ENCODE results near the gene TFPT.

DNA sequence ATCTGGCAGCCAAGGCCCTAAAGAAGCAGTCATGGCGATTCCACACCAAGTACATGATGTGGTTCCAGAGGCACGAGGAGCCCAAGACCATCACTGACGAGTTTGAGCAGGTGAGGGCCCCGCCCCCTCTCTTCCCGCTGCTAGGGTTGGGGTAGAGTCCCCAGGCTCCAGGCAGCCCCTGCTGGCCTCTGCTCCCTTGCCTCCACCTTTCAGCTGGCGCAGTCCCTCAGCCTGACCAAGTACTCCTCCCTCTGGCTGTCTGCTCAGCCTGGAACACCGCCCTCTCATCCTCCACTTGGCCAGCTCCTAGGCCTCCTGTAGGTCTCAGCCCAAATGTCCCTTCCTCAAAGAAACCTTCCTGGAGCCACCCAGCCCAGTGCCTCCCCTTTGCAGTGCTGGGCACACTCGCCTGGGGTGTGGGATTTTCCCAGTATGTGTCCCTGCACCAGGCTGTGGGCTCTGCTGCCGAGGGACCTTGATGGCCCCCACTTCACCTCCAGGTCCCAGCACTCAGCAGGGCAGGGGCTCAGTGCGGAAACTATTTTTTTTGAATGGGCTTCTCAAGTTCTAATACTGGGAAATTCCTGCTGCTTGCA lies 38.4 kb upstream of the TFPT start:
- TF ChIP-seq, protein P1, sequence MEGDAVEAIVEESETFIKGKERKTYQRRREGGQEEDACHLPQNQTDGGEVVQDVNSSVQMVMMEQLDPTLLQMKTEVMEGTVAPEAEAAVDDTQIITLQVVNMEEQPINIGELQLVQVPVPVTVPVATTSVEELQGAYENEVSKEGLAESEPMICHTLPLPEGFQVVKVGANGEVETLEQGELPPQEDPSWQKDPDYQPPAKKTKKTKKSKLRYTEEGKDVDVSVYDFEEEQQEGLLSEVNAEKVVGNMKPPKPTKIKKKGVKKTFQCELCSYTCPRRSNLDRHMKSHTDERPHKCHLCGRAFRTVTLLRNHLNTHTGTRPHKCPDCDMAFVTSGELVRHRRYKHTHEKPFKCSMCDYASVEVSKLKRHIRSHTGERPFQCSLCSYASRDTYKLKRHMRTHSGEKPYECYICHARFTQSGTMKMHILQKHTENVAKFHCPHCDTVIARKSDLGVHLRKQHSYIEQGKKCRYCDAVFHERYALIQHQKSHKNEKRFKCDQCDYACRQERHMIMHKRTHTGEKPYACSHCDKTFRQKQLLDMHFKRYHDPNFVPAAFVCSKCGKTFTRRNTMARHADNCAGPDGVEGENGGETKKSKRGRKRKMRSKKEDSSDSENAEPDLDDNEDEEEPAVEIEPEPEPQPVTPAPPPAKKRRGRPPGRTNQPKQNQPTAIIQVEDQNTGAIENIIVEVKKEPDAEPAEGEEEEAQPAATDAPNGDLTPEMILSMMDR (conservative IDR thresholded peaks at IDR 0.05; ENCODE audit: low read depth, low read length), result no peak
- no peak for TF ChIP-seq EZH2phosphoT487 (IDR thresholded peaks at IDR 0.05; ENCODE audit: borderline replicate concordance, low read length)
- no peak for TF ChIP-seq EZH2 (IDR thresholded peaks at IDR 0.05; ENCODE audit: low read length, unreplicated experiment)
